ES-I3 (cell line): ENCODE measurements around the gene ZEB1.
"Not testable (repeated sequence)": the region's sequence is repeated elsewhere in the genome, so short reads cannot be mapped to it uniquely, and the experiment has no call there.

Experiments
- H3K36me3 ChIP-seq: 2 replicates; pipeline ENCODE4 v1.6.1; 2013; ENCODE audit warnings: mild to moderate bottlenecking, low read length, control low read depth, moderate library complexity; ENCODE audit not compliant: insufficient read depth
- H3K4me1 ChIP-seq: 2 replicates; pipeline ENCODE4 v1.6.1; 2013; ENCODE audit warnings: mild to moderate bottlenecking, control low read depth, low read length; ENCODE audit not compliant: insufficient read depth
- H3K9ac ChIP-seq: 2 replicates; pipeline ENCODE4 v1.6.1; 2013; ENCODE audit warnings: low read depth, mild to moderate bottlenecking, low read length, moderate library complexity
- H3K9me3 ChIP-seq: 2 replicates; pipeline ENCODE4 v1.6.1; 2013; ENCODE audit warnings: mild to moderate bottlenecking, low read length, moderate library complexity; ENCODE audit not compliant: control insufficient read depth, insufficient read depth

Gene ZEB1

DNA sequence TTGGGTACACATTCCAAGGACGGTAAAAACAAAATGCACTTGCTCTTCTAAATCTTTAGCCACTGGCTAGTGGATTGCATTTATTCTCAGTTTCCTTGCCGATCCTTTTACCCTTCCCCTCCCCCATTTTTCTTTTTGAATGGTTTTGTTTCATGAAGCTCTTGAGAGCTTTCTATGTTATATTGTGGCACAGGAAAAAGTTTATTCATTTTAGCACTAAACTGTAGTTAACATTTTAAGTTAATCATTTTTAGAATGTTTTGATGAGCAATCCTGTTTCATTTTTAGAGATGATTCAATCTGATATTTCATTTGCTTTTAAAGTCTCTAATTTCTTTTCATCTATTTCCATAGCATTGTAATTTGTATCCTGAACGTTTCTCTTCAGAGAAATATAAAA, 24.0 kb downstream of the ZEB1 start:
- no peak overlapping the region for H3K9ac ChIP-seq
- H3K36me3 ChIP-seq: no peaks in the 10 kb centered on the region
- H3K4me1 ChIP-seq: no peaks in the 10 kb centered on the region
- no peaks in the 10 kb centered on the region for H3K9me3 ChIP-seq

DNA sequence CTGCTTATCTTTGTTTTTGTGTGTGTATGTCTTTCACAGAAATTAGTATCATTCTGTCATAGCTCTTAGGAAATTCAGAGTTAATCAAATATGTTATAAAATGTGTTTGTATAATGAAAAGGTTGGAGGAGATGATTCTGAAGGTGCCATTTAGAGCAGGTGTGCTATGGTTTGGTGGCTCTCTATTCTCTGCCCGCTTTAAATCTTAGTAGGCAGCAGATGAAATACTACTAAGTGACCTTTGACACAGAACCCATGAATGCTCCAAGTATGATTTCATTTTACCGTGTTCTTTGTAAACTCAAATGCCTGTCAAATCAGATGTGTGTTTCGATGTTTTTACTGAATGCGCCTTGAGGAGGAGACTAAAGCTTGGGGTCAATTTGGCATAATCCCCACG, 24.5 kb downstream of the ZEB1 start:
- Histone ChIP-seq H3K4me1 (no peaks in the 10 kb centered on the region), H3K9ac (no peak overlapping the region), H3K9me3 (no peaks in the 10 kb centered on the region), H3K36me3 (no peaks in the 10 kb centered on the region)

DNA sequence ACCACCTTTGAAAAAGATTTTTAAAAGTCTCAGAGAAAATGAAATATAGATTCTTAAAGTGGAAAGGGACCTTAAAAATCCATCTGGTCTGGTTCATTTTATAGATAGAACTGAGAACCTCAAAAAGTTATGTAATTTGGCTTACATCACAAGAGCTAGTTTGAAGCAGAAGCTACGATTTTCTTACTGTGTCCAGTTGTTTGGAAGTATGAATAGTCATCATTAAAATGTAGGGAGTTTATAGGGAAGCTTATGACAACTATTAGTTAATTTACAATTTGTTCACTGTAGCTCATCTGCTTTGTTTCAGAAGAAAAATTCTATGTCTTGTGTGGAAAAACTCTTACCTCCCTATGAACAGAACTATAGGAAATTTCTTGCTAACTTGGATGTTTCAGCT, 26.9 kb downstream of the ZEB1 start:
- Histone ChIP-seq H3K9ac (no peak overlapping the region), H3K36me3 (no peaks in the 10 kb centered on the region), H3K9me3 (no peaks in the 10 kb centered on the region), H3K4me1 (no peaks in the 10 kb centered on the region)

DNA sequence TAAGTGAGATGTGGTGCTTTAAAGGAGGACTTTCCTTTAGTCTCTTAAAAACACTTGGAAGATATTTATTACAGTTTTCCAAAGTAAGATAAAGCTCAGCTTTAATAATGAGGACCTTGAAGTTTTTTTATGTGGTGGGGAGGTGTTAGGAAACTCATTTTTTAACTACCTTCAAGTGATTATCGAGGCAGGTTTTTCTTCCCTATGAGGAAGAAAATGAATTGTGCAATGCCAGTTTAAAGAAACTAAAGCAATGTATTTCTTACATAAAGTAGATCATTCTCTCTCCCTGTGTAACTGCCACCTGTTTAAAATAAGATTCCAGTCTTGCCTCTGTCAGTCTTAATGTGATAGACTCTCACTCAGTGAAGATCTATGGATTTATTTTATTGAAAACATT, 27.9 kb downstream of the ZEB1 start:
- Histone ChIP-seq H3K9ac (no peak overlapping the region), H3K36me3 (no peaks in the 10 kb centered on the region), H3K4me1 (no peaks in the 10 kb centered on the region), H3K9me3 (no peaks in the 10 kb centered on the region)

DNA sequence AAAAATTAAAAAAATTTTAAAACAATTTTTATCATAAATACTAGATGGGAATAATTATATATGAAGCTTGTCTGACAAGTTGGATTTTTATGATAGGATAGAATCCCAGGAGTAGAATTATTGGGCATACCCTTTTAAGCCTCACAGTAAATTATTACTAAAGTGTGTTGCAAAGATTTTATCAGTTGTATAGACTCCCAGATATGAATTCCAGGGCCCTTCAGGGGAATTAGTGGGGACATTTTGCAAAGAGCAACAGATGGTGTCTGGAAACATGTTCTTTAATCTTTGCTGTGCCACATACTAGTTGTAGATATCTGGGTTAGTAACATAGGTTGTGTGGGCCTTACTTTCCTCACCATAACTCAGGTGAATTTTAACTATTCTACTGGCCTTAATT, 28.7 kb downstream of the ZEB1 start:
- Histone ChIP-seq H3K9me3 (no peaks in the 10 kb centered on the region), H3K9ac (no peak overlapping the region), H3K36me3 (no peaks in the 10 kb centered on the region), H3K4me1 (no peaks in the 10 kb centered on the region)

DNA sequence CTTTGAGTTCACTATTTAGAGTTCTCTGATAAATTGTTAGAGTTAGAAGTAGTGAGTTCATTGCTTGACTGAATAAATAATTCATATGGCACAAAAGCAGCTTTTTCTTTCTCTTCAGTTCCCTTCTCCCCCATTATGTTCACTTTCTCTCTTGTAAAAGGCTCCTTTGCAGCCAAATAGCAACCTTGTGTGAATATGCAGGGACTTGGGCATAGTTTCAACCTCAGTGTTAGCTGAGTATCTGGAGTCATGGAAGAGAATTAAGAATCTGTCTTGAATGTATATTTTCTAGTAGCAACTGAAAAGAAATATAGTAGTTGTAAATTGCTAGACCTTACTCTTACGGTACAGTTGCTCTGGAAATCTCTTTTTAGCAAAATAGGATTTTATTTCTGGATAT, 31.9 kb downstream of the ZEB1 start:
- Histone ChIP-seq H3K9ac (no peak overlapping the region), H3K36me3 (no peaks in the 10 kb centered on the region), H3K4me1 (no peaks in the 10 kb centered on the region), H3K9me3 (no peaks in the 10 kb centered on the region)

DNA sequence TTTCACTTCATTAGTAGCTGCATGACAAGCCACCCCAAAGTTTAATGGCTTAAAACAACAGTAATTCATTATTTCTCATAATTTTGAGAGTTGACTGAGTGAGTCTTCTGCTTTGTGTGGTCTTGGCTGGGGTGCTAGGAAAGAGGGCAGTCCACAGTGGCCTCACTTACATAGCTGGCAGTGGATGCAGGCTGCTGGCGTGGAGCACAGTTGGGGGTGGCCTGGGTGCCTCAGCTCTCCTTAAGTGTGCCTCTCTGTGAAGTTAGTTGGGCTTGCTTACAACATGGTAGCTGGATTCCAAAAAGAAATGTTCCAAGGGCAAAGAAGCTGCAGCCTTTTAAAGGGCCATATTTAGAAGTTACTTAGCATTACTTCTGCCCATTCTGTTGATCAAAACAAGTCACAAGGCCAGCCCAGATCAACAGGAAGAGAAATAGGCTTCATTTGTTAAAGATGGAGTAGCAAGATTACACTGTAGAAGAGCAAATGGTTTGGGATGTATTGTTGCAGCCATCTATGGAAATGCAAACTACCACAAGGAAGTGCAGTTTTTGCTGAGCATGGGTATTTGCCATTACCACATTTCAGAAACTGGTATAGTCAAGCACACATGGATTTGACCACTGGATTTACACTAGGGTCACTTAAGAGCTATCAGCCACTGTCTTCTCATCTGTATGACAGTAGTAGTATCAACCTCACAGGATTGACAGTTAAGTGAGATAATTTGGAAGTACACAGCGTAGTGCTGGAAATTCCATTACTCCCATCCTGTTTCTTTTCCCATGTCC, 33.6 kb downstream of the ZEB1 start:
- H3K36me3 ChIP-seq: no peaks in the 10 kb centered on the region
- no peaks in the 10 kb centered on the region for H3K9me3 ChIP-seq
- H3K9ac ChIP-seq: no peak overlapping the region
- no peaks in the 10 kb centered on the region for H3K4me1 ChIP-seq

DNA sequence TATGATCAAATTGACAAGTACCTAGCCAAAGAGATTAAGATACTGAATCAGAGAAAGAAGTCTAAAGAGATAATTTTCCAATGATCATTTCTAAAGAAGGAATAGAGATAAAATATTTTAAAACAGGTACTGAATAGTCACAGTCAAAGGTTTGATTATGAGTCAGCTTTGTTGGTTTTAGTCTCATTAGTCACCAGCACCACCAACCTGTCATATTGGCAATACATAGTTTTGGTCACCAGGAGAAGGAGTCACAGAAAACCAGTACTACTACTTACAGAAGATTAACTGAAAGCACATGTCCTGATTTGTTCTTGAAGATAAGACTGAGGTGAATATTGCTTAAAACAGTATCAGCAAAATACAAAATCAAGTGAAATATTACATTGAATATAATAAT, 34.6 kb downstream of the ZEB1 start:
- Histone ChIP-seq H3K4me1 (no peaks in the 10 kb centered on the region), H3K9ac (no peak overlapping the region), H3K36me3 (no peaks in the 10 kb centered on the region), H3K9me3 (no peaks in the 10 kb centered on the region)

DNA sequence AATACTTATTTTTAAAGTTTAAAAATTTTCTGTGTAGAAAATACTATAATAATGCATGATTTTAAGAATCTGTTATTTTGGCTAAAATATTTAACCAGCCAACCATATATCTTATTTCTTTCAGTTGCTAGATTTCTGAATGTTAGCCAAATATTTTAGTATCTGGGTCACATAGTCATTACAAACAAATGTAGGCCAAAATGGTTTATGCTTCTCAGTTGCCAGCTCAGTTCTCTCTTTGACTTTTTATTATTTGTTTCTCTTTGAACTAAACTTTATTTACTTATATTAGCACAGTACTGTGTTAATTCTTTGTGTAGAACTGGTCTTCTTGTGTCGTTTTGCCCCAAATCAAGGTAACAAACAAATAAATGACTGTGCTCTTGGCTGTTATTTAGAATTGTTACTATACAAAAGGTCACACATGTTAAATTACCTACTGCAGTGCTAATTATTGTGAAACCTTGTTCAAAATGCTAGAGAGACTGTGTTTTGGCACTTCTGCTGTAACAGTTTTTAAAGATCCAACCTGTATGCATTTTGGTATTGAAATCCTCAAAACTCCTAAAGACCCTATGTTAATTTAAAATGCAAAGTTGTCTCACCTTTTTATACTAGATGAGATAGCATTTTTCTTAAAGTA, 39.8 kb downstream of the ZEB1 start:
- Histone ChIP-seq H3K4me1 (no peaks in the 10 kb centered on the region), H3K9ac (no peak overlapping the region), H3K9me3 (no peaks in the 10 kb centered on the region), H3K36me3 (no peaks in the 10 kb centered on the region)

DNA sequence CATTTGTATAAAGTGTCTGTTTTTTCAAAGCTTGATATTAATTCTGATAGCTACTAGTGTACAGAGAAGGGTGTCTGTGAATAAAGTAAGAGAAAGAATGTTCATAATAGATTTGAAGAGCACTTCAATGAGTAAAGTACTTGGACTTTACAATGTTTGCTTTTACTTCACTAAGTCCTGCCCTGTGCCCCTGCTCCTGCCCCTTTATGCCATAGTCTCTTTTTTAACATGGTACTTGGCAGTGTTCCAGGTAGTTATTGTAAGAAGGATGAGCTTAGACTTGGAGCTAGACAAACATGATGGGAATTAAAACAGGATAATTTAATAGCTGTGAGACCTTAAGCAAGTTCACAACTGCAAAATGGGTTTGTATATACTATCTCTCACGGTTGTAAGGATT, 41.0 kb downstream of the ZEB1 start:
- no peaks in the 10 kb centered on the region for H3K36me3 ChIP-seq
- H3K4me1 ChIP-seq: no peaks in the 10 kb centered on the region
- no peaks in the 10 kb centered on the region for H3K9me3 ChIP-seq
- H3K9ac ChIP-seq: no peak overlapping the region

DNA sequence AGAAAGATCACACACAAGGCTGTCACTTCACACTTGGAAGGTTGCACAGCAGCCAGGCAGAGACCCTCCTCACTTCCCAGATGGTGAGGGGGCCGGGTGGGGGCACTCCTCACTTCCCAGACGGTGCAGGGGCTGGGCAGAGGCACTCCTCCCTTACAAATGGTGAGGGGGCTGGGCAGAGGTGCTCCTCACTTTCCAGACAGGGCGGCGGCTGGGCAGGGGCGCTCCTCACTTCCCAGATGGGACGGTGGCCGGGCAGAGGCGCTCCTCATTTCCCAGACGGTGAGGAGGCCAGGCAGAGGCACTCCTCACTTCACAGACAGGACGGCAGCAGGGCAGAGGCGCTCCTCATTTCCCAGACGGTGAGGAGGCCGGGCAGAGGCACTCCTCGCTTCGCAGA, 42.5 kb downstream of the ZEB1 start:
- H3K9ac ChIP-seq, H3K4me1 ChIP-seq, H3K36me3 ChIP-seq, H3K9me3 ChIP-seq: not testable (repeated sequence)

DNA sequence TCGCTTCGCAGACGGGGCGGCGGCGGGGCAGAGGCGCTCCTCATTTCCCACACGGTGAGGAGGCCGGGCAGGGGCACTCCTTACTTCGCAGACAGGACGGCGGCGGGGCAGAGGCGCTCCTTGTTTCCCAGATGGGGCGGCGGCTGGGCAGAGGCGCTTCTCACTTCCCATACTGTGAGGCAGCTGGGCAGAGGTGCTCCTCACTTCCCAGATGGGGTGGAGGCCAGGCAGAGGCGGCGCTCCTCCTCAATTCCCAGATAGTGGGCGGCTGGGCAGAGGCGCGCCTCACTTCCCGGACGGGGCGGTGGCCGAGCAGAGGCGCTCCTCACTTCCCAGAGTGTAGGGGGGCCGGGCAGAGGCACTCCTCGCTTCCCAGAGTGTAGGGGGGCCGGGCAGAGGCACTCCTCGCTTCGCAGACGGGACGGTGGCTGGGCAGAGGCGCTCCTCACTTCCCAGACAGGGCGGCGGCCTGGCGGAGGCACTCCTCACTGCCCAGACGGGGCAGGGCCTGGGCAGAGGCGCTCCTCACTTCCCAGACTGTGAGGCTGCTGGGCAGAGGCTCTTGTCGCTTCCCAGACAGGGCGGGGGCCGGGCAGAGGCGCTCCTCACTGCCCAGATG, 43.1 kb downstream of the ZEB1 start:
- Histone ChIP-seq H3K9ac (no peak overlapping the region), H3K9me3 (no peaks in the 10 kb centered on the region), H3K4me1 (no peaks in the 10 kb centered on the region), H3K36me3 (no peaks in the 10 kb centered on the region)

DNA sequence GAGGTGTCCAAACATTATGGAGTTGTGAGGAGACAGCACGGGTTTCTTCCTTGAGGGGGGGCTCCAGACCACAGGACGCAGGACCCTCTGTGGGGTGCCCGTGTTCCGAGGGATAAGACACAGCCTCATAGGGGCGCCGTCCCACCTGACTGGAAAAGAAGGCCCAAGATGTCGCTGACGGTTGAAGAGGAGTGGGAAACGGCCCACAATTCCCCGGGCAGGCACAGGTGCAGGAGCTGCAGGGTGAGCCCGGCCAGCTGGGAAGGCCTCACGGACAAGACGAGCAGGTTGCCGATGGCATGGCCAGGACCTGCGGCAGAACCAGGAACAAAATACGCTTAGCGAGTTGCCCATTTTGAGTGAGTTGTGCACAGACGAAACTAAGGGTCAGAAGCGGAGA, 44.7 kb downstream of the ZEB1 start:
- H3K9me3 ChIP-seq, H3K4me1 ChIP-seq, H3K36me3 ChIP-seq, H3K9ac ChIP-seq: not testable (repeated sequence)

DNA sequence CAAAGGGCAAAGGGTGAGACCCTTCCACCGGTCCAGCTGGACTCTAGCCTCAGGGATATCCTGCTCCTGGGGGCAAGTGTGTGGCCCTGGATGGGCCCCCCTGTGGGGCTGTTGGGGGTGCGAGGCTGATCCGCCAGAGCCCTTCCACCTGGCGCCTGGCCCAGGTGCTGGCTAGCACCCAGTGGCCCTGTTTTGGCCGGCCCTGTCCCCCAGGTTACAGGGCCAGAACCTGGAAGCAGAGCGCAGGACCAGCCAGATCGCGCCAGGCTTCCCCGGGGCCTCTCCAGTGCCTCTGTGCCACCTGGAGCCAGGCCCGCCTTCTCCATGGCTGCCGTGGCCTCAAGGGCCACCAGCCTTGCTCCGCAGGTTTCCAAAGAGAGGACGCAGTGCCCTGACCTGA, 45.2 kb downstream of the ZEB1 start:
- H3K36me3 ChIP-seq, H3K4me1 ChIP-seq, H3K9me3 ChIP-seq, H3K9ac ChIP-seq: not testable (repeated sequence)

DNA sequence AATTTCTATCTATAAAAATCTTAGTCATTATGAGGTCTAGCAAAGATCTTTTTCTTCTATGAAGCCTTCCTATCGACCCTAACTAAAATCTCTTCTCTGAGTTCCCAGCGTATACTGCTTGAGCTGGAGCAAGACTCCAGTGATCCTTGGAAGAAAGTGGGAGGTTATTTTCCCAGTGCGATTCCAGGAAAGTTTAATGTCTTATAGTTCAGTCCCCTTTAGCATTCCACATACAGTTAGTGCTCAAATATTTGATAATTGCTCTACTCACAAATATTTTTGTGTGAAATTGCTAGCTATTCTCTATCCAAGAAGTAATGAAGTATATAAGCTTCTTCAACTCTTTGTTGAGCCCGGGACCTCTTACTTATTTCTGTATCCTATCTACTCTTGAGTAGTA, 47.7 kb downstream of the ZEB1 start:
- Histone ChIP-seq H3K9me3 (no peaks in the 10 kb centered on the region), H3K9ac (no peak overlapping the region), H3K4me1 (no peaks in the 10 kb centered on the region), H3K36me3 (no peaks in the 10 kb centered on the region)
